Gastrocnemius medialis (tissue), 4 donors: ENCODE data around the gene GOLGA6L6.
"Not testable (repeated sequence)": the region's sequence is repeated elsewhere in the genome, so short reads cannot be mapped to it uniquely, and the experiment has no call there.

Experiments used
- CTCF ChIP-seq, 5 experiments: fragments of 450-650 bp in 3 of 5; fragments of 200-600 bp in 2 of 5; sonication (generic) in 2 of 5; IDR thresholded peaks in 4 of 5; conservative IDR thresholded peaks in 1 of 5; 1 replicate in 4 of 5; 2 replicates in 1 of 5; pipeline ENCODE4 v1.5.1; 2016 to 2019; ENCODE audit warnings: antibody characterized with exemption in 5 of 5, mild to moderate bottlenecking in 3 of 5, moderate library complexity in 3 of 5
- POLR2A ChIP-seq, 2 donors: fragments of 450-650 bp; IDR thresholded peaks; one replicate each; pipeline ENCODE4 v1.6.1; 2017; ENCODE audit warnings: antibody characterized with exemption in 2 of 2, mild to moderate bottlenecking in 2 of 2, moderate library complexity in 2 of 2

- TF ChIP-seq POLR2A (IDR thresholded peaks at IDR 0.05); CTCF (IDR thresholded peaks at IDR 0.05 in 4 of 5, conservative IDR thresholded peaks at IDR 0.05 in 1 of 5): not testable (repeated sequence)
These were observed 45.2 kb upstream of the GOLGA6L6 start for GRCh38 chr15:20586821-20587220.
